Posterior vena cava (tissue), 2 donors: Measurements from ENCODE around the gene MACF1. TPM values are rescaled to one million over a fixed set of nuclear protein-coding genes. Genes with fewer than 3 reads are reported as not detected.
"Not testable (repeated sequence)": the region's sequence is repeated elsewhere in the genome, so short reads cannot be mapped to it uniquely, and the experiment has no call there.

Experiments used
- DNase-seq: peaks from one replicate; pipeline ENCODE4 v3.0.0-alpha.2; 2020; ENCODE audit warnings: low spot score
- intact Hi-C, 2 donors: fragments of 100-400 bp; cut with DNase I; formaldehyde crosslinking; loops; one replicate each; pipeline versions ENCODE4 v1.14.1 to v1.14.2; 2022 to 2023
- total RNA-seq, 2 donors: library from RNA; stranded (reverse); fragmentation: NEBNext Ultra II Directional; extraction: Animal tissue kit (Norgen Biotek cat#: 25700); gene quantifications; one replicate each; pipeline ENCODE4 v1.2.1, GENCODE V29; 2021
- donor health status: DM: yes; HTN: yes; CAD: no.
- donor health status: DM: yes; HTN: yes; CAD: no.

Gene MACF1
- total RNA-seq, 2 donors from 2014 or later: 596 to 609 TPM

GRCh38 chr1:39452540-39452939, 248.0 kb downstream of the MACF1 start:
- DNase-seq: no peak
- intact Hi-C loops: no loop called here

- peak; percentile 92 for DNase-seq
- intact Hi-C loops: no loop called here
Observed at GRCh38 chr1:39453603-39454002, 249.1 kb downstream of the MACF1 start.

- no peak for DNase-seq
- intact Hi-C loops: no loop called here
Observed at GRCh38 chr1:39458991-39459390, 254.5 kb downstream of the MACF1 start.

GRCh38 chr1:39462074-39462473, 257.6 kb downstream of the MACF1 start:
- no peak for DNase-seq
- intact Hi-C loops: no loop called here

- DNase-seq: no peak
- intact Hi-C loops: no loop called here
Observed at GRCh38 chr1:39466413-39467107, 262.1 kb downstream of the MACF1 start.

- intact Hi-C loops, DNase-seq: not testable (repeated sequence)
Observed at GRCh38 chr1:39467108-39467720, 262.7 kb downstream of the MACF1 start.

GRCh38 chr1:39469150-39469549, 264.7 kb downstream of the MACF1 start:
- intact Hi-C loops: no loop called here
- DNase-seq: no peak

GRCh38 chr1:39470040-39470439, 265.5 kb downstream of the MACF1 start:
- no peak for DNase-seq

GRCh38 chr1:39472826-39473225, 268.3 kb downstream of the MACF1 start:
- no peak for DNase-seq
- intact Hi-C loops: no loop called here

More at GRCh38 chr1:39470040-39470439, 265.5 kb downstream of the MACF1 start:
- intact Hi-C loops: no loop called here

GRCh38 chr1:39473324-39473723, 268.8 kb downstream of the MACF1 start:
- no peak for DNase-seq
- intact Hi-C loops: no loop called here

- no peak for DNase-seq
- intact Hi-C loops: no loop called here
Observed at GRCh38 chr1:39474810-39475209, 270.3 kb downstream of the MACF1 start.

GRCh38 chr1:39475551-39475950, 271.1 kb downstream of the MACF1 start:
- intact Hi-C loops: not testable (repeated sequence)

GRCh38 chr1:39478126-39478915, 273.8 kb downstream of the MACF1 start:
- intact Hi-C loops: no loop called here
- no peak for DNase-seq

More at GRCh38 chr1:39475551-39475950, 271.1 kb downstream of the MACF1 start:
- DNase-seq: not testable (repeated sequence)

- intact Hi-C loops: no loop called here
- DNase-seq: no peak
Observed at GRCh38 chr1:39481289-39481688, 276.8 kb downstream of the MACF1 start.

GRCh38 chr1:39483276-39483675, 278.8 kb downstream of the MACF1 start:
- no peak for DNase-seq
- intact Hi-C loops: no loop called here

GRCh38 chr1:39484564-39484963, 280.1 kb downstream of the MACF1 start:
- intact Hi-C loops: no loop called here
- DNase-seq: no peak

GRCh38 chr1:39485046-39485803, 280.7 kb downstream of the MACF1 start:
- intact Hi-C loops: no loop called here
- no peak for DNase-seq

- intact Hi-C loops: no loop called here
Observed at GRCh38 chr1:39488012-39488545, 283.6 kb downstream of the MACF1 start.

GRCh38 chr1:39488793-39489566, 284.5 kb downstream of the MACF1 start:
- intact Hi-C loops: no loop called here
- DNase-seq: no peak

More at GRCh38 chr1:39488012-39488545, 283.6 kb downstream of the MACF1 start:
- DNase-seq: no peak
